GM12878 (cell line): ENCODE results near the gene CPD. TPM values are rescaled to one million over a fixed set of nuclear protein-coding genes. Genes with fewer than 3 reads are reported as not detected.
A peak's percentile ranks its signal among the peaks of the same experiment; 100 is the strongest.

ENCODE experiments used
- ATAC-seq: fragments of 200-7000 bp; cut with Tn5 transposase; 3 replicates; pipeline ENCODE4 v1.9.1; 2020; ENCODE audit warnings: mild to moderate bottlenecking, moderate library complexity
- BruUV-seq: library from RNA; stranded (reverse); fragments of 400-500 nt; replicated peaks from 2 replicates; lab custom pipeline; 2021; lab: Mats Ljungman, UMichigan
- CTCF ChIA-PET: fragments of 300-600 bp; sonication (Branson Sonifier 250); formaldehyde crosslinking; extraction: SDS; loops from one replicate; lab custom pipeline; 2021; ENCODE audit warnings: inconsistent platforms; lab: Yijun Ruan, JAX
- POLR2A ChIA-PET: fragments of 350-600 bp; formaldehyde crosslinking; extraction: SDS; loops from one replicate; lab custom pipeline; 2021; ENCODE audit warnings: inconsistent platforms; lab: Charles Lee
- RAD21 ChIA-PET: fragments of 300-600 bp; sonication (Branson Sonifier 250); formaldehyde crosslinking; loops from one replicate; lab custom pipeline; 2023; ENCODE audit warnings: antibody characterized with exemption; ENCODE audit not compliant: unreplicated experiment; lab: Charles Lee
- SMC1A ChIA-PET: fragments of 300-600 bp; sonication (Branson Sonifier 250); formaldehyde crosslinking; loops from one replicate; lab custom pipeline; 2023; ENCODE audit not compliant: unreplicated experiment, uncharacterized antibody; lab: Charles Lee
- DNase-seq: peaks from one replicate; pipeline ENCODE4 v3.0.0-alpha.2; 2011; ENCODE audit warnings: low read depth, low spot score
- FAIRE-seq: peaks from 3 replicates; lab custom pipeline; 2011; peaks lifted over from hg19 to GRCh38; lab: Jason Lieb, UNC
- H2AFZ ChIP-seq: 2 replicates; pipeline ENCODE4 v1.6.0; 2011; ENCODE audit warnings: low read depth, low read length, control low read depth; ENCODE audit not compliant: control insufficient read depth
- H3K27ac ChIP-seq: 2 replicates; pipeline ENCODE4 v1.5.1; 2011; ENCODE audit warnings: control low read depth; ENCODE audit not compliant: control insufficient read depth, insufficient read depth
- H3K27me3 ChIP-seq, 2 experiments: replicated peaks in 1 of 2; 2 replicates each; pipeline versions ENCODE4 v1.6.0 to v1.6.1; 2011; ENCODE audit warnings: low read length in 1 of 2; ENCODE audit not compliant: control insufficient read depth in 2 of 2, insufficient read depth in 2 of 2
- H3K36me3 ChIP-seq, 2 experiments: 2 replicates each; pipeline ENCODE4 v1.5.1; 2011; ENCODE audit warnings: low read length in 1 of 2; ENCODE audit not compliant: control insufficient read depth in 2 of 2, insufficient read depth in 2 of 2
- H3K4me1 ChIP-seq: 2 replicates; pipeline ENCODE4 v1.6.1; 2011; ENCODE audit warnings: mild to moderate bottlenecking, low read length, moderate library complexity, mixed read lengths; ENCODE audit not compliant: control insufficient read depth, insufficient read depth
- H3K4me2 ChIP-seq: 2 replicates; pipeline ENCODE4 v1.6.0; 2011; ENCODE audit warnings: control low read depth; ENCODE audit not compliant: control insufficient read depth, insufficient read depth
- H3K4me3 ChIP-seq: fragments of 200-600 bp; sonication (generic); 2 replicates; pipeline ENCODE4 v1.5.1; 2016
- H3K79me2 ChIP-seq: 2 replicates; pipeline ENCODE4 v1.6.0; 2011; ENCODE audit warnings: low read length; ENCODE audit not compliant: control insufficient read depth, insufficient read depth
- H3K9ac ChIP-seq: 2 replicates; pipeline ENCODE4 v1.8.0; 2011; ENCODE audit warnings: low read length, control low read depth, mixed read lengths; ENCODE audit not compliant: control insufficient read depth, insufficient read depth
- H3K9me3 ChIP-seq: replicated peaks from 3 replicates; pipeline ENCODE4 v1.5.1; 2011; ENCODE audit warnings: mild to moderate bottlenecking, low read length; ENCODE audit not compliant: control insufficient read depth, insufficient read depth
- H4K20me1 ChIP-seq: 2 replicates; pipeline ENCODE4 v1.6.0; 2011; ENCODE audit not compliant: control insufficient read depth, insufficient read depth
- ASH2L ChIP-seq: fragments of 300-600, 200-600 bp; sonication (generic); IDR thresholded peaks from 2 replicates; pipeline ENCODE4 v1.6.1; 2017; ENCODE audit warnings: low read depth, mild to moderate bottlenecking, borderline replicate concordance
- BACH1 ChIP-seq: fragments of 450-650 bp; IDR thresholded peaks from 2 replicates; pipeline ENCODE4 v1.6.1; 2017; ENCODE audit warnings: mild to moderate bottlenecking, borderline replicate concordance
- CHD4 ChIP-seq: fragments of 200-600 bp; sonication (generic); IDR thresholded peaks from 2 replicates; pipeline ENCODE4 v1.6.1; 2016; ENCODE audit warnings: mild to moderate bottlenecking
- CUX1 ChIP-seq: IDR thresholded peaks from 2 replicates; pipeline ENCODE4 v1.6.1; 2012; ENCODE audit warnings: improper control_type of control experiment, low read depth, low read length; ENCODE audit not compliant: insufficient replicate concordance
- EED ChIP-seq: sonication (generic); IDR thresholded peaks from 2 replicates; pipeline ENCODE4 v1.6.1; 2016; ENCODE audit warnings: antibody characterized with exemption, low read depth
- EGR1 ChIP-seq, 2 experiments: IDR thresholded peaks; 1 replicate in 1 of 2; 2 replicates in 1 of 2; pipeline ENCODE4 v1.6.1; 2011 to 2012; ENCODE audit warnings: low read depth in 2 of 2, low read length in 2 of 2, borderline replicate concordance in 1 of 2, mild to moderate bottlenecking in 1 of 2, moderate library complexity in 1 of 2
- HCFC1 ChIP-seq: fragments of 150-350 bp; IDR thresholded peaks from 2 replicates; pipeline ENCODE4 v1.6.1; 2014; ENCODE audit warnings: low read length
- IKZF1 ChIP-seq: fragments of 450-650 bp; conservative IDR thresholded peaks from 2 replicates; pipeline ENCODE4 v1.6.1; 2017; ENCODE audit warnings: antibody characterized with exemption, mild to moderate bottlenecking
- IKZF2 ChIP-seq, 2 experiments: fragments of 450-650 bp; IDR thresholded peaks; 2 replicates each; pipeline ENCODE4 v1.6.1; 2017; ENCODE audit warnings: mild to moderate bottlenecking in 2 of 2, moderate library complexity in 2 of 2
- IRF4 ChIP-seq: IDR thresholded peaks from 2 replicates; pipeline ENCODE4 v1.6.1; 2011; ENCODE audit warnings: low read depth, low read length
- MYC ChIP-seq: IDR thresholded peaks from 2 replicates; pipeline ENCODE4 v1.6.1; 2011; ENCODE audit warnings: mild to moderate bottlenecking, low read length, moderate library complexity, inconsistent platforms; ENCODE audit not compliant: insufficient read depth, insufficient replicate concordance, insufficient read length, severe bottlenecking
- NFIC ChIP-seq: IDR thresholded peaks from 2 replicates; pipeline ENCODE4 v1.6.1; 2012; ENCODE audit warnings: low read depth, mild to moderate bottlenecking, inconsistent platforms, low read length, moderate library complexity
- POLR2A ChIP-seq: IDR thresholded peaks from 2 replicates; pipeline ENCODE4 v1.6.1; 2011; ENCODE audit warnings: low read depth, mild to moderate bottlenecking, low read length
- RUNX3 ChIP-seq: IDR thresholded peaks from 2 replicates; pipeline ENCODE4 v1.6.1; 2012; ENCODE audit warnings: low read length, inconsistent platforms
- SP1 ChIP-seq: IDR thresholded peaks from one replicate; pipeline ENCODE4 v1.6.1; 2011; ENCODE audit warnings: low read depth, low read length
- TAF1 ChIP-seq: IDR thresholded peaks from 2 replicates; pipeline ENCODE4 v1.6.1; 2011; ENCODE audit warnings: mild to moderate bottlenecking, low read depth, low read length, borderline replicate concordance
- WGBS: methylation state at CpG from one replicate; pipeline ENCODE4 v1.1.6; 2016; ENCODE audit warnings: low lambda C conversion rate; ENCODE audit not compliant: insufficient replicate concordance, insufficient coverage; ENCODE audit errors: missing lambda C conversion rate; 5-methylcytosine and 5-hydroxymethylcytosine counted together
- in situ Hi-C: fragments of 300-500 bp; cut with MboI; formaldehyde crosslinking; loops from 9 replicates; pipeline ENCODE4 v1.14.3; 2018; ENCODE audit warnings: mixed read lengths
- intact Hi-C: fragments of 100-400 bp; cut with micrococcal nuclease; formaldehyde crosslinking; loops from one replicate; pipeline ENCODE4 v1.14.2; 2022; ENCODE audit not compliant: unreplicated experiment
- polyA plus RNA-seq, 11 experiments: library from polyadenylated mRNA; depleted of rRNA in 4 of 11; unstranded in 6 of 11; stranded (reverse) in 5 of 11; fragments of >200 nt; fragmentation: Nextera tagmentation in 4 of 11; fragmentation: Illumina TruSeq in 1 of 11; extraction: Ambion mirVana in 4 of 11; extraction: Trizol in 1 of 11; gene quantifications; 1 replicate in 1 of 11; 2 replicates in 10 of 11; pipeline versions ENCODE4 v1.2.1 to v1.2.3, GENCODE V29; 2011 to 2016; ENCODE audit warnings: inconsistent platforms in 2 of 11, missing spikeins in 2 of 11, low read depth in 1 of 11
- total RNA-seq, 4 experiments: library from RNA; depleted of rRNA in 3 of 4; stranded (reverse); fragments of >200 nt in 3 of 4; fragmentation: Illumina TruSeq in 1 of 4; extraction: Trizol in 1 of 4; gene quantifications; 2 replicates each; pipeline versions ENCODE4 v1.2.1 to v1.2.3, GENCODE V29; 2013 to 2021
- TF ChIP-seq, protein P1 (sequence below): fragments of 450-650 bp; IDR thresholded peaks from 2 replicates; pipeline ENCODE4 v1.6.1; 2016; ENCODE audit warnings: mild to moderate bottlenecking

The CPD gene
- total and polyA plus RNA-seq, 10 of the 15 experiments (the other 5 are each of a cell fraction or from before 2014, with no cell fraction given): 3.5 to 24.2 (median 15.7) TPM

DNA sequence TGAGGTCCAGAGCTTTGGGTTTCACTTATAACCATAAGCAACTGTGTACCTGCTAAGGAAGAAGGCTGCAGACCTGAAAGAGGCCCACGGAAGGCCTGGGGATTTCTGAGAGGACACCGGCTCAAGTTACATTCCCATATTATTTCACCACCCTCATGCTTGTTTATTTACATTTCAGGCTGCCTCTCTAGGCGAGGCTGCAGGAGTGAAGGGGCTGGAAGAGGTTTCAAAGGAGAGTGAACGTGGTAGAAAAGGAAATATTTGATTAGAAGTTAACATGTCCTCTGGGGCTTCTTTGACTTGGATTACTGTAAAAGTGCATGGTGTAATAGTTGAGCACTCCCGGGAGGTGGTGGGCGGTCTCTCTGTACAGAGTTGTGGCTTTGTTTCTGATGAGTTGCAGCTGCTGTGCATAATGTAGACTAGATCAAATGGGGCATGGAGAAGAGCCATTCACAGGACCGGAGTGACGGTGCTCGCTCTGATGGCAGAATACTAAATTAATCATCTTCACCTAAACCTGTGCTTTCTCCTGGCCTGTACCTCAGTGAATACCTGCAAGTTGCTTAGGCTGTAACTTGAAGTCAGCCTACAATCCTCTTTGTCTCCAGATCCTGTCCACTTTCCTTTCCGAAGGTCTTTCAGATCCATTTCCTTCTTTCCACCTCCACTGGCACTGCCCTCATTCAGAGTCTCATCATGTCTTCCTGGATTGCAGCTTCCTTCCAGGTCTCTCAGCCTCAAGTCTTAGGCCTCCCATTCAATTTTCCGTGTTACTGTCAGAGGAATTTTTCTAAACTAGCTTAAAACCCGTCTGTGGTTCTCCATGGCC lies 1.9 kb upstream of the CPD start:
- H3K9ac ChIP-seq: 0 out of 2 replicates have a peak overlapping the region, but pooled peaks have one; percentile 17
- H3K79me2 ChIP-seq: peaks cover 8% of the 10 kb centered on the region
- 25% methylated on average over 12 of the region's 12 CpGs for WGBS
- FAIRE-seq (no peak), ATAC-seq (peak; percentile 43), DNase-seq (peak; percentile 40)
- ChIA-PET POLR2A (interaction anchor here (0.6 to 0.8 kb wide), 2 partner anchors 15 to 574 kb away, joined by 3 read pairs; no protein-coding TSS in a partner anchor), RAD21 (interaction anchor here (0.7 to 1.5 kb wide), 6 partner anchors 9 to 100 kb away, joined by 3 to 6 read pairs (median 4); partner anchors contain the start of gene GOSR1), CTCF (interaction anchor here (0.7 to 1.6 kb wide), 11 partner anchors 10 to 449 kb away, joined by 3 to 9 read pairs (median 4); no protein-coding TSS in a partner anchor), SMC1A (interaction anchor here (0.9 to 2.7 kb wide), 8 partner anchors 10 to 759 kb away, joined by 3 to 22 read pairs (median 4); no protein-coding TSS in a partner anchor)
- intact Hi-C loops (no loop called here), in situ Hi-C loops (no loop called here)
- no peaks in the 10 kb centered on the region for H4K20me1 ChIP-seq
- peak overlapping the region; percentile 38 for H3K27ac ChIP-seq
- no peaks in the 10 kb centered on the region for H3K27me3 ChIP-seq
- peak overlapping the region; percentile 78 for H3K4me2 ChIP-seq
- peak overlapping the region; percentile 44; the same call in 1 of the 2 replicates for H3K4me3 ChIP-seq
- peak overlapping the region; percentile 58 for H2AFZ ChIP-seq
- H3K36me3 ChIP-seq: no peaks in the 10 kb centered on the region
- no TSS peak for BruUV-seq
- no peaks in the 10 kb centered on the region for H3K9me3 ChIP-seq
- H3K4me1 ChIP-seq: peaks cover 32% of the 10 kb centered on the region
- peak; percentile 37; the same call in 1 of the 2 replicates for TF ChIP-seq EED
- TF ChIP-seq EGR1 (IDR thresholded peaks at IDR 0.05; ENCODE audit: borderline replicate concordance in 1 of 2, low read depth in 2 of 2, low read length in 2 of 2): peak in 1 of 2 experiments; percentile 52; a peak in 2 of 3 replicates
- TF ChIP-seq ASH2L: no peak
- peak; percentile 7; the same call in 1 of the 2 replicates for TF ChIP-seq TAF1
- TF ChIP-seq POLR2A: 0 out of 2 replicates have a peak, but pooled peaks have one; percentile 29
- peak; percentile 30; the same call in 1 of the 2 replicates for TF ChIP-seq IKZF1
- TF ChIP-seq NFIC: peak; percentile 73; the same call in 1 of the 2 replicates
- TF ChIP-seq, protein P1, sequence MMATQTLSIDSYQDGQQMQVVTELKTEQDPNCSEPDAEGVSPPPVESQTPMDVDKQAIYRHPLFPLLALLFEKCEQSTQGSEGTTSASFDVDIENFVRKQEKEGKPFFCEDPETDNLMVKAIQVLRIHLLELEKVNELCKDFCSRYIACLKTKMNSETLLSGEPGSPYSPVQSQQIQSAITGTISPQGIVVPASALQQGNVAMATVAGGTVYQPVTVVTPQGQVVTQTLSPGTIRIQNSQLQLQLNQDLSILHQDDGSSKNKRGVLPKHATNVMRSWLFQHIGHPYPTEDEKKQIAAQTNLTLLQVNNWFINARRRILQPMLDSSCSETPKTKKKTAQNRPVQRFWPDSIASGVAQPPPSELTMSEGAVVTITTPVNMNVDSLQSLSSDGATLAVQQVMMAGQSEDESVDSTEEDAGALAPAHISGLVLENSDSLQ: peak; percentile 65
- no peak for TF ChIP-seq BACH1
- peak; percentile 91 for TF ChIP-seq RUNX3
- no peak for TF ChIP-seq IRF4
- TF ChIP-seq CHD4: no peak
- TF ChIP-seq CUX1: no peak
- TF ChIP-seq MYC: no peak
- no peak for TF ChIP-seq HCFC1
- TF ChIP-seq IKZF2 (IDR thresholded peaks at IDR 0.05): peak in 1 of 2 experiments; percentile 53; a peak in 2 of 4 replicates
- TF ChIP-seq SP1: peak; percentile 4
